SW480 (cell line): Measurements from ENCODE around the gene TBX21.
"Not testable (repeated sequence)": the region's sequence is repeated elsewhere in the genome, so short reads cannot be mapped to it uniquely, and the experiment has no call there.

Experiments used
- DNase-seq: peaks from one replicate; pipeline ENCODE4 v3.0.0-alpha.2; 2016; ENCODE audit warnings: low spot score

Gene TBX21

GRCh38 chr17:47733674-47734410 is 806 bp downstream of the TBX21 start:
- no peak for DNase-seq

- no peak for DNase-seq
Observed at GRCh38 chr17:47735139-47735464, 2.1 kb downstream of the TBX21 start.

- no peak for DNase-seq
Observed at GRCh38 chr17:47735536-47736011, 2.5 kb downstream of the TBX21 start.

- no peak for DNase-seq
Observed at GRCh38 chr17:47736501-47737495, 3.8 kb downstream of the TBX21 start.

- DNase-seq = no peak
Observed at GRCh38 chr17:47738178-47738577, 5.1 kb downstream of the TBX21 start.

GRCh38 chr17:47739150-47739549 is 6.1 kb downstream of the TBX21 start:
- no peak for DNase-seq

GRCh38 chr17:47739945-47740344 is 6.9 kb downstream of the TBX21 start:
- not testable (repeated sequence) for DNase-seq

- DNase-seq = no peak
Observed at GRCh38 chr17:47741109-47741792, 8.2 kb downstream of the TBX21 start.

- no peak for DNase-seq
Observed at GRCh38 chr17:47741793-47742145, 8.7 kb downstream of the TBX21 start.

GRCh38 chr17:47742319-47743181 is 9.5 kb downstream of the TBX21 start:
- DNase-seq = no peak

GRCh38 chr17:47744168-47745036 is 11.4 kb downstream of the TBX21 start:
- DNase-seq = no peak

GRCh38 chr17:47745037-47745380 is 12.0 kb downstream of the TBX21 start:
- DNase-seq = no peak

- DNase-seq = no peak
Observed at GRCh38 chr17:47751471-47751870, 18.4 kb downstream of the TBX21 start.

- DNase-seq = no peak
Observed at GRCh38 chr17:47757386-47757785, 24.4 kb downstream of the TBX21 start.

GRCh38 chr17:47760409-47761140 is 27.5 kb downstream of the TBX21 start:
- DNase-seq = no peak

- no peak for DNase-seq
Observed at GRCh38 chr17:47762728-47763127, 29.7 kb downstream of the TBX21 start.

GRCh38 chr17:47763913-47764582 is 31.0 kb downstream of the TBX21 start:
- DNase-seq = no peak

- not testable (repeated sequence) for DNase-seq
Observed at GRCh38 chr17:47773649-47774048, 40.6 kb downstream of the TBX21 start.

- DNase-seq = no peak
Observed at GRCh38 chr17:47774331-47774730, 41.3 kb downstream of the TBX21 start.
